CD8-positive, alpha-beta memory T cell (primary cell): ENCODE data around the gene TRRAP. TPM values are rescaled to one million over a fixed set of nuclear protein-coding genes. Genes with fewer than 3 reads are reported as not detected.

Experiments used
- CTCF ChIA-PET: fragments of 350-600 bp; sonication (Branson Sonifier 250); formaldehyde crosslinking; loops from one replicate; lab custom pipeline; 2021; ENCODE audit warnings: antibody characterized with exemption; lab: Charles Lee
- POLR2A ChIA-PET: fragments of 350-600 bp; sonication (Branson Sonifier 250); formaldehyde crosslinking; loops from one replicate; lab custom pipeline; 2021; ENCODE audit warnings: antibody characterized with exemption; lab: Charles Lee
- DNase-seq, 5 donors: peaks; one replicate each; pipeline versions ENCODE4 v3.0.0 to v3.0.0-alpha.2; 2020 to 2022; ENCODE audit warnings: mixed read lengths in 1 of 5
- H3K27ac ChIP-seq: one replicate; pipeline ENCODE4 v1.7.0; 2013; ENCODE audit warnings: low read depth, mild to moderate bottlenecking, low read length, moderate library complexity
- H3K27me3 ChIP-seq: 2 replicates; pipeline ENCODE4 v1.7.0; 2013; ENCODE audit warnings: low read length, mild to moderate bottlenecking; ENCODE audit not compliant: insufficient read depth, poor library complexity, severe bottlenecking
- H3K36me3 ChIP-seq: 2 replicates; pipeline ENCODE4 v1.7.0; 2013; ENCODE audit warnings: mild to moderate bottlenecking, low read length, moderate library complexity; ENCODE audit not compliant: insufficient read depth
- H3K4me1 ChIP-seq: 2 replicates; pipeline ENCODE4 v1.7.0; 2013; ENCODE audit warnings: mild to moderate bottlenecking, low read length, moderate library complexity; ENCODE audit not compliant: insufficient read depth
- H3K4me3 ChIP-seq: 2 replicates; pipeline ENCODE4 v1.7.0; 2013; ENCODE audit warnings: mild to moderate bottlenecking, low read length
- H3K9me3 ChIP-seq: 2 replicates; pipeline ENCODE4 v1.7.0; 2013; ENCODE audit warnings: mild to moderate bottlenecking, low read length
- H3K27ac Mint-ChIP-seq, 8 donors: one replicate each; pipeline ENCODE4 v1.8.0; 2020 to 2021; ENCODE audit warnings: mixed read lengths in 8 of 8, mild to moderate bottlenecking in 6 of 8, inconsistent platforms in 3 of 8, moderate library complexity in 3 of 8
- H3K27me3 Mint-ChIP-seq, 2 donors: one replicate each; pipeline ENCODE4 v1.8.0; 2020 to 2021; ENCODE audit warnings: mixed read lengths in 2 of 2, mild to moderate bottlenecking in 1 of 2, moderate library complexity in 1 of 2
- H3K36me3 Mint-ChIP-seq, 3 donors: one replicate each; pipeline ENCODE4 v1.8.0; 2020 to 2021; ENCODE audit warnings: mixed read lengths in 3 of 3, inconsistent platforms in 1 of 3, mild to moderate bottlenecking in 1 of 3
- H3K4me1 Mint-ChIP-seq, 3 donors: one replicate each; pipeline ENCODE4 v1.8.0; 2020 to 2021; ENCODE audit warnings: mixed read lengths in 3 of 3, inconsistent platforms in 1 of 3, mild to moderate bottlenecking in 1 of 3
- H3K4me3 Mint-ChIP-seq, 7 donors: one replicate each; pipeline ENCODE4 v1.8.0; 2020 to 2021; ENCODE audit warnings: mixed read lengths in 7 of 7, mild to moderate bottlenecking in 6 of 7, moderate library complexity in 4 of 7, inconsistent platforms in 2 of 7
- H3K9me3 Mint-ChIP-seq, 5 donors: one replicate each; pipeline ENCODE4 v1.8.0; 2020 to 2022; ENCODE audit warnings: mixed read lengths in 5 of 5, mild to moderate bottlenecking in 3 of 5, moderate library complexity in 2 of 5, inconsistent platforms in 1 of 5
- polyA plus RNA-seq: library from polyadenylated mRNA; unstranded; fragments of 300-500 nt; fragmentation: Illumina TruSeq; gene quantifications from one replicate; pipeline ENCODE4 v1.2.3, GENCODE V29; 2021
- total RNA-seq, 2 experiments: library from RNA; stranded (reverse); gene quantifications; one replicate each; pipeline ENCODE4 v1.2.3, GENCODE V29; 2021

TRRAP gene
- total and polyA plus RNA-seq, 3 experiments from 2014 or later = 4.6 to 51.4 (median 49.6) TPM

GRCh38 chr7:99021941-99022560, 143.7 kb downstream of the TRRAP start:
- no peaks in the 10 kb centered on the region for H3K4me1 ChIP-seq
- CTCF ChIA-PET = no interaction called here
- POLR2A ChIA-PET = no interaction called here
- peaks cover 16 to 37% (median 18%) of the 10 kb centered on the region in 3 donors for H3K36me3 Mint-ChIP-seq
- no peak overlapping the region for H3K27ac ChIP-seq
- H3K4me3 Mint-ChIP-seq = no peak overlapping the region
- peaks cover 0 to 10% (median 7%) of the 10 kb centered on the region in 3 donors for H3K4me1 Mint-ChIP-seq
- H3K9me3 Mint-ChIP-seq = no peaks in the 10 kb centered on the region
- H3K4me3 ChIP-seq = no peak overlapping the region
- peak in 1 of 5 donors; percentile 10 for DNase-seq
- H3K9me3 ChIP-seq = no peaks in the 10 kb centered on the region
- H3K36me3 ChIP-seq = peaks cover 11% of the 10 kb centered on the region
- no peaks in the 10 kb centered on the region for H3K27me3 ChIP-seq
- H3K27ac Mint-ChIP-seq = peak overlapping the region in 1 of 8 donors; percentile 60
- H3K27me3 Mint-ChIP-seq = no peaks in the 10 kb centered on the region

- Mint-ChIP-seq H3K36me3 (peaks cover 11 to 46% (median 15%) of the 10 kb centered on the region in 3 donors), H3K27ac (peak overlapping the region in 3 of 8 donors; percentile 7 to 77 (median 34)), H3K4me1 (peaks cover 0 to 10% (median 7%) of the 10 kb centered on the region in 3 donors), H3K4me3 (no peak overlapping the region), H3K27me3 (no peaks in the 10 kb centered on the region), H3K9me3 (no peaks in the 10 kb centered on the region)
- no peak for DNase-seq
- Histone ChIP-seq H3K4me1 (no peaks in the 10 kb centered on the region), H3K27ac (no peak overlapping the region), H3K4me3 (no peak overlapping the region), H3K9me3 (no peaks in the 10 kb centered on the region), H3K36me3 (peaks cover 6% of the 10 kb centered on the region), H3K27me3 (no peaks in the 10 kb centered on the region)
- CTCF ChIA-PET = no interaction called here
- POLR2A ChIA-PET = interaction anchor here (0.6 kb wide), 1 partner anchor 13 kb away, joined by 3 read pairs; no protein-coding TSS in a partner anchor
These were observed 145.7 kb downstream of the TRRAP start for GRCh38 chr7:99024066-99024465.

GRCh38 chr7:99027241-99027640, 148.9 kb downstream of the TRRAP start:
- Mint-ChIP-seq H3K27ac (peak overlapping the region in 6 of 8 donors; percentile 13 to 77 (median 56)), H3K4me1 (peaks cover 0 to 7% (median 3%) of the 10 kb centered on the region in 3 donors), H3K4me3 (no peak overlapping the region), H3K9me3 (no peaks in the 10 kb centered on the region), H3K36me3 (peaks cover 0 to 60% (median 18%) of the 10 kb centered on the region in 3 donors), H3K27me3 (no peaks in the 10 kb centered on the region)
- Histone ChIP-seq H3K27me3 (no peaks in the 10 kb centered on the region), H3K9me3 (no peaks in the 10 kb centered on the region), H3K4me3 (no peak overlapping the region), H3K27ac (no peak overlapping the region), H3K36me3 (peaks cover 16% of the 10 kb centered on the region), H3K4me1 (no peaks in the 10 kb centered on the region)
- POLR2A ChIA-PET = no interaction called here
- no peak for DNase-seq
- CTCF ChIA-PET = no interaction called here

GRCh38 chr7:99027841-99028240, 149.5 kb downstream of the TRRAP start:
- ChIA-PET CTCF (no interaction called here), POLR2A (no interaction called here)
- Histone ChIP-seq H3K27me3 (no peaks in the 10 kb centered on the region), H3K27ac (no peak overlapping the region), H3K9me3 (no peaks in the 10 kb centered on the region), H3K4me1 (no peaks in the 10 kb centered on the region), H3K36me3 (peaks cover 19% of the 10 kb centered on the region), H3K4me3 (no peak overlapping the region)
- peak overlapping the region in 2 of 8 donors; percentile 24 to 29 for H3K27ac Mint-ChIP-seq
- H3K9me3 Mint-ChIP-seq = no peaks in the 10 kb centered on the region
- H3K4me1 Mint-ChIP-seq = peaks cover 0 to 6% (median 3%) of the 10 kb centered on the region in 3 donors
- no peaks in the 10 kb centered on the region for H3K27me3 Mint-ChIP-seq
- H3K36me3 Mint-ChIP-seq = peaks cover 0 to 63% (median 18%) of the 10 kb centered on the region in 3 donors
- no peak overlapping the region for H3K4me3 Mint-ChIP-seq
- peak in 1 of 5 donors; percentile 10 for DNase-seq

- peaks cover 0 to under 1% (median 0%) of the 10 kb centered on the region in 3 donors for H3K4me1 Mint-ChIP-seq
- POLR2A ChIA-PET = no interaction called here
- no peak overlapping the region for H3K4me3 ChIP-seq
- no peaks in the 10 kb centered on the region for H3K9me3 Mint-ChIP-seq
- H3K4me3 Mint-ChIP-seq = no peak overlapping the region
- no peaks in the 10 kb centered on the region for H3K27me3 ChIP-seq
- H3K36me3 Mint-ChIP-seq = peaks cover 0 to 66% (median 14%) of the 10 kb centered on the region in 3 donors
- no peaks in the 10 kb centered on the region for H3K4me1 ChIP-seq
- peak in 1 of 5 donors; percentile 12 for DNase-seq
- H3K9me3 ChIP-seq = no peaks in the 10 kb centered on the region
- H3K27ac Mint-ChIP-seq = peak overlapping the region in 1 of 8 donors; percentile 24
- CTCF ChIA-PET = interaction anchor here (1.5 kb wide), 1 partner anchor 37 kb away, joined by 3 read pairs; no protein-coding TSS in a partner anchor
- no peak overlapping the region for H3K27ac ChIP-seq
- no peaks in the 10 kb centered on the region for H3K27me3 Mint-ChIP-seq
- peaks cover 24% of the 10 kb centered on the region for H3K36me3 ChIP-seq
These were observed 150.1 kb downstream of the TRRAP start for GRCh38 chr7:99028261-99028973.

GRCh38 chr7:99029466-99030435, 151.4 kb downstream of the TRRAP start:
- POLR2A ChIA-PET = no interaction called here
- no peaks in the 10 kb centered on the region for H3K9me3 ChIP-seq
- Mint-ChIP-seq H3K4me3 (no peak overlapping the region), H3K36me3 (peaks cover 0 to 76% (median 18%) of the 10 kb centered on the region in 3 donors), H3K27ac (peak overlapping the region in 3 of 8 donors; percentile 12 to 43 (median 31)), H3K4me1 (no peaks in the 10 kb centered on the region), H3K9me3 (no peaks in the 10 kb centered on the region), H3K27me3 (no peaks in the 10 kb centered on the region)
- H3K27me3 ChIP-seq = no peaks in the 10 kb centered on the region
- H3K36me3 ChIP-seq = peaks cover 33% of the 10 kb centered on the region
- H3K27ac ChIP-seq = no peak overlapping the region
- H3K4me1 ChIP-seq = no peaks in the 10 kb centered on the region
- H3K4me3 ChIP-seq = no peak overlapping the region
- CTCF ChIA-PET = interaction anchor here (0.7 to 1.5 kb wide), 2 partner anchors 9 to 35 kb away, joined by 3 to 4 read pairs; no protein-coding TSS in a partner anchor
- DNase-seq = no peak

GRCh38 chr7:99030457-99030856, 152.1 kb downstream of the TRRAP start:
- H3K36me3 Mint-ChIP-seq = peaks cover 0 to 83% (median 20%) of the 10 kb centered on the region in 3 donors
- H3K4me3 ChIP-seq = no peak overlapping the region
- POLR2A ChIA-PET = no interaction called here
- no peaks in the 10 kb centered on the region for H3K27me3 Mint-ChIP-seq
- peaks cover 38% of the 10 kb centered on the region for H3K36me3 ChIP-seq
- H3K9me3 Mint-ChIP-seq = no peaks in the 10 kb centered on the region
- no peak overlapping the region for H3K27ac ChIP-seq
- CTCF ChIA-PET = interaction anchor here (0.7 to 1.5 kb wide), 3 partner anchors 9 to 35 kb away, joined by 3 to 4 read pairs (median 4); no protein-coding TSS in a partner anchor
- H3K9me3 ChIP-seq = no peaks in the 10 kb centered on the region
- H3K4me1 ChIP-seq = no peaks in the 10 kb centered on the region
- H3K4me1 Mint-ChIP-seq = no peaks in the 10 kb centered on the region
- H3K27ac Mint-ChIP-seq = peak overlapping the region in 2 of 8 donors; percentile 11 to 40
- H3K4me3 Mint-ChIP-seq = no peak overlapping the region
- H3K27me3 ChIP-seq = no peaks in the 10 kb centered on the region
- no peak for DNase-seq
